SK-N-SH treated with all-trans-retinoic acid at 6 μM for 48 hours (cell line): ENCODE measurements around the gene HSF4.

Experiments
- ARNTL ChIP-seq: fragments of 450-650 bp; formaldehyde crosslinking; IDR thresholded peaks from 2 replicates; pipeline ENCODE4 v1.5.0; 2020; ENCODE audit warnings: low read depth, mild to moderate bottlenecking, moderate library complexity, borderline replicate concordance
- BACH2 ChIP-seq: fragments of 250-450 bp; sonication (Bioruptor Pico); IDR thresholded peaks from 2 replicates; pipeline ENCODE4 v1.9.0; 2021; ENCODE audit warnings: mild to moderate bottlenecking, borderline replicate concordance
- ESRRG ChIP-seq: fragments of 250-450 bp; sonication (Bioruptor Pico); IDR thresholded peaks from 2 replicates; pipeline ENCODE4 v1.6.1; 2021; ENCODE audit warnings: mild to moderate bottlenecking
- ISL1 ChIP-seq: fragments of 250-450 bp; sonication (Bioruptor Pico); IDR thresholded peaks from 2 replicates; pipeline ENCODE4 v2.1.2; 2022; ENCODE audit warnings: mild to moderate bottlenecking, moderate library complexity
- PATZ1 ChIP-seq: fragments of 250-450 bp; sonication (Bioruptor Pico); IDR thresholded peaks from 2 replicates; pipeline ENCODE4 v1.8.0; 2020; ENCODE audit warnings: mild to moderate bottlenecking, moderate library complexity, borderline replicate concordance
- POU6F1 ChIP-seq: fragments of 250-450 bp; sonication (Bioruptor Pico); IDR thresholded peaks from 2 replicates; pipeline ENCODE4 v1.8.0; 2021; ENCODE audit warnings: low read depth, mild to moderate bottlenecking, moderate library complexity, borderline replicate concordance
- TOX ChIP-seq: fragments of 250-450 bp; sonication (Bioruptor Pico); IDR thresholded peaks from 2 replicates; pipeline ENCODE4 v1.8.0; 2021; ENCODE audit warnings: mild to moderate bottlenecking, moderate library complexity, borderline replicate concordance
- TSHZ2 ChIP-seq: fragments of 250-450 bp; sonication (Bioruptor Pico); IDR thresholded peaks from 2 replicates; pipeline ENCODE4 v1.5.0; 2020; ENCODE audit warnings: mild to moderate bottlenecking, moderate library complexity
- ZFP3 ChIP-seq: fragments of 250-450 bp; sonication (Bioruptor Pico); IDR thresholded peaks from 2 replicates; pipeline ENCODE4 v1.5.0; 2020; ENCODE audit warnings: mild to moderate bottlenecking, moderate library complexity
- ZFP30 ChIP-seq: fragments of 450-650 bp; formaldehyde crosslinking; IDR thresholded peaks from 2 replicates; pipeline ENCODE4 v1.5.0; 2022; ENCODE audit warnings: mild to moderate bottlenecking, moderate library complexity
- ZNF565 ChIP-seq: fragments of 450-650 bp; formaldehyde crosslinking; conservative IDR thresholded peaks from 2 replicates; pipeline ENCODE4 v1.5.0; 2020; ENCODE audit warnings: low read depth, mild to moderate bottlenecking, moderate library complexity
- ZNF8 ChIP-seq: fragments of 450-650 bp; formaldehyde crosslinking; IDR thresholded peaks from 2 replicates; pipeline ENCODE4 v1.5.0; 2020; ENCODE audit warnings: mild to moderate bottlenecking, moderate library complexity

GRCh38 chr16:67120025-67120424, 44.5 kb upstream of the HSF4 start:
- no peak for TF ChIP-seq ARNTL (CRISPR knock-in tag)
- no peak for TF ChIP-seq BACH2 (CRISPR knock-in tag)
- TF ChIP-seq TOX (CRISPR knock-in tag): no peak
- no peak for TF ChIP-seq ISL1 (CRISPR knock-in tag)
- no peak for TF ChIP-seq TSHZ2 (CRISPR knock-in tag)
- no peak for TF ChIP-seq ZNF565 (CRISPR knock-in tag)
- no peak for TF ChIP-seq ZNF8 (CRISPR knock-in tag)
- TF ChIP-seq ESRRG (CRISPR knock-in tag): no peak
- no peak for TF ChIP-seq ZFP3 (CRISPR knock-in tag)
- no peak for TF ChIP-seq ZFP30 (CRISPR knock-in tag)
- no peak for TF ChIP-seq PATZ1 (CRISPR knock-in tag)
- no peak for TF ChIP-seq POU6F1
